Astrocyte of the spinal cord (primary cell): ENCODE measurements around the gene ERC2.

Experiments
- DNase-seq: peaks from one replicate; pipeline ENCODE4 v3.0.0; 2011; ENCODE audit warnings: low read depth, low spot score
- H3K4me3 ChIP-seq: 2 replicates; pipeline ENCODE4 v1.5.1; 2011; ENCODE audit warnings: low read depth, mild to moderate bottlenecking, low read length, moderate library complexity
- CTCF ChIP-seq: IDR thresholded peaks from 2 replicates; pipeline ENCODE4 v1.5.1; 2012; ENCODE audit warnings: low read depth, mild to moderate bottlenecking, low read length, inconsistent platforms
- in situ Hi-C: cut with HindIII; loops from 2 replicates; pipeline ENCODE4 v1.10.0; 2017; ENCODE audit warnings: low sequenced_read_pairs

ERC2 gene

DNA sequence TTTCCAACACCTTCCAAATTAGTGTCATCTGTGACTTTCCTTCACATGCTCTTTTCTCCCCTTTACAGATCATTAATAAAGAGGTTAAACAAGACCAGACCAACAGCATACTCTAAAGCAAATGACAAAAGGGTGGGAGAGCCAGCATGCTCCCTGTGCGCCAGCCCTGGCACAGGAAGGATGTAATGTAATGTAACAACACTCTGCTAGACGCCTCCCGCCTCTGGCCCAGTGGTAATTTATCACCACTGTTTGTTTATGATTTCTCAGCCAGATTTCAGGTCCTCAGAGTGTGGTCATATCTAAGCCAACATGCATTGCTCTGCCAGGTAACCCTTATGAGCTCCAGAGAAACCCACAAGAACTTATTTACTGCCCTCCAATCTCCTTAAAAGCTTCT lies 791.6 kb downstream of the ERC2 start:
- no peak overlapping the region for H3K4me3 ChIP-seq
- no peak for TF ChIP-seq CTCF
- in situ Hi-C loops, result no loop called here
- DNase-seq, result no peak

GRCh38 chr3:55675478-55675877 lies 792.8 kb downstream of the ERC2 start:
- no peak overlapping the region for H3K4me3 ChIP-seq
- in situ Hi-C loops, result no loop called here
- DNase-seq, result no peak
- TF ChIP-seq CTCF, result no peak

DNA sequence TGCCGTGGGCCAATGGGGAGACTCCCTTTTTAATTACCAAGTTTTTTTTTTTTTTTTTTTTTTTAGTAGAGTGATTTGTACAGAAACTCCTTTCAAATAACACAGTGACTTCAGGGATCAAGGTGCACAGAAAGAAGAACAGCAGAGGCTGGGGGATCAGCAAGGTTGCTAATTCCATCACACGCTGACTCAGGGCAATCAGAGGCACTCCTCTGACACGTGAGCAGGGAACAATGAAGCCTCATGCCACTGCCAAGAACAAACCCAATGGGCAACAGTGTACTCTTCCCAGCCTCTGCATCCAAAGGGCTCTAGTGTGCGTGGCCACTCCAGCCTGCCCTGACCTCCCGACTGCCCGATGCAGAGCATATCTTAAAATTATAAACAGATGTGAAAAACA lies 794.5 kb downstream of the ERC2 start:
- H3K4me3 ChIP-seq, result no peak overlapping the region

GRCh38 chr3:55669133-55669532 lies 799.1 kb downstream of the ERC2 start:
- H3K4me3 ChIP-seq, result no peak overlapping the region
- TF ChIP-seq CTCF, result no peak
- DNase-seq, result no peak
- in situ Hi-C loops, result no loop called here

More for the DNA sequence above, 794.5 kb downstream of the ERC2 start:
- TF ChIP-seq CTCF, result no peak
- in situ Hi-C loops, result no loop called here
- DNase-seq, result no peak

DNA sequence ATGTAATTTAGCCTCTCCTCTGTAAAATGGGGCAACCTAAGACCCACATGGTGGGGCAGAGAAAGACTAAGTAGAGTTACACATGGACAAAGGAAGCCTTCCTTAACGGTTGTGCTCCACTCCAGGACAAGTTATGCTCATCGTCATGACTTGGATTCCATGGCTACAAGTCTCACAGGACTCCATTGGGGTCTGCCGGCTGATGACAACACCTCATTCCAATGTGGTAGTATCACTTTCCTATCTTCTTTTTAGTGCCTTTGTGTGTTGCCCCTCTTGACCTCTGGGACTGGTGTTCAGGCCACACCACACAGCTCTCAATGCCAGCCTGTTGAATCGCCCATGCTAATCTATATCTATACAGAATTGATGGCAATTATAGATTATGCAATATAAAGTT lies 799.9 kb downstream of the ERC2 start:
- DNase-seq, result peak; percentile 16
- no peak for TF ChIP-seq CTCF
- in situ Hi-C loops, result no loop called here
- H3K4me3 ChIP-seq, result no peak overlapping the region

DNA sequence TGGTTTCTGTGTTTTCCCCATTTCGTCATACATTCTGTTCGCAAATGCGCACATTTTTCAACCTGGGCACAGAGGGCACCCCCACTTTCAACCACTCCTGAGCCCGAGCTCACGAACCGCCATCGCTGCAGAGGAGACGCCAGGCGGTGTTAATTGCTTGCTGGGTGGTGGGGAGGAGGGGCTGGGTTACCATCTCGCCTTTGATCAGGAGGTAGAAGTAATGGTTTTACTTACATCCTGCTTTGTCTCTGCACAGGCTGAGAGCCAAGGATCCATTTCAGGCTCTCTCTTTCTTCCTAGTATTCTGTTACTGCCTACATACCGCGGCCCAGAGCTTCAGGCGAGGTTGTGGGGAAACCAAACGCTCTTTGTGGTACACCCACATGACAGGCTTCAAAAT lies 803.9 kb downstream of the ERC2 start:
- H3K4me3 ChIP-seq, result no peak overlapping the region
- TF ChIP-seq CTCF, result no peak
- no peak for DNase-seq
- in situ Hi-C loops, result no loop called here

GRCh38 chr3:55662683-55663082 lies 805.6 kb downstream of the ERC2 start:
- peak; percentile 55 for DNase-seq
- no peak for TF ChIP-seq CTCF
- no peak overlapping the region for H3K4me3 ChIP-seq
- in situ Hi-C loops, result no loop called here
